GM21786 (cell line): ENCODE results near the gene ADCY4.
A peak's percentile ranks its signal among the peaks of the same experiment; 100 is the strongest.
"Not testable (repeated sequence)": the region's sequence is repeated elsewhere in the genome, so short reads cannot be mapped to it uniquely, and the experiment has no call there.

Experiments
- ATAC-seq: cut with Tn5 transposase; IDR thresholded peaks from one replicate; pipeline ENCODE4 v1.9.1; 2021; ENCODE audit not compliant: unreplicated experiment

Gene ADCY4

DNA sequence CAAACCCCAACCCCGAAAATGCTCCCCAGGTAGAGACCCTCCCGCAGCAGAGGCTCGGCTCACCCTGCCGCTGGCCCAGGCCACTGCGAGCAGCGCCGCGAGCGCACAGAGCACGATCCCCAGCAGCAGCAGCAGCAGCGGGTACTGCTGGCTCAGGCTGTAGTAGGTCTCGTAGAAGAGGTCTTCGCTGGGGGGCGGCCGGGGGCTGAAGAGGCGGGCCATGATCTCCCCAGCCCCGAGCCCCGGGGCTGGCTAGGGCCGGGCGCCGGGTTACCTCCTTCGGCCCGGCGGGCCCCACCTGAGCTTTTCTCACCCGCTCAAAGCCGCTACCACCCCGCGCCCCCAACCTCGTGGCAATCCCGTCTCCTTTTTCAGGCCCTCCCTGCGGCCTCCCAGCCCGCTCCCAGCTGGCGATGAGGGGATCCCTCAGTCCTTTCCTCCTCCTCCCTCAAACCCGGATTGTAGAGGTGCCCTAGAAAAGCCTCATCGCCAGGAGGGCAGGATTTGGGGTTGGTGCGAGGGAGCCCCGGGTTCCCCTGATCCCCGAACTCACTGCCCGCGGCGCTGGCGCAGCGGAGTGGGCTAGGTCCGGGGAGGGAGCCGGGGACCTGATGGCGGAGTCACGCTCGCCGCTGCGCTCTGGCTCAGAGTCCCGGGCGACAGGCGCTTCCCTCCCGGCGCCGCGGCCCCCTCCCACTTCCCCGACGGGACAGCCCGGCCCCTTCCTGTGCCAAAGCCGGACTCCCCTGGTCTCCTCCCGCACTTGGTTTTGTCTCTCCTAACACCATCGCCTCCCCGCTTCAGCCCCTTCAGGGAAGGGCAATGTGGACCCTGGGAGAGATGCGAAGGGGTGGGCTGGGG is at the start of gene ADCY4:
TSS of gene ADCY4 (minus strand) at position 641 of the 861 bp plus-strand sequence. CDS start at position 222, 419 bp downstream.
- ATAC-seq = no peak

DNA sequence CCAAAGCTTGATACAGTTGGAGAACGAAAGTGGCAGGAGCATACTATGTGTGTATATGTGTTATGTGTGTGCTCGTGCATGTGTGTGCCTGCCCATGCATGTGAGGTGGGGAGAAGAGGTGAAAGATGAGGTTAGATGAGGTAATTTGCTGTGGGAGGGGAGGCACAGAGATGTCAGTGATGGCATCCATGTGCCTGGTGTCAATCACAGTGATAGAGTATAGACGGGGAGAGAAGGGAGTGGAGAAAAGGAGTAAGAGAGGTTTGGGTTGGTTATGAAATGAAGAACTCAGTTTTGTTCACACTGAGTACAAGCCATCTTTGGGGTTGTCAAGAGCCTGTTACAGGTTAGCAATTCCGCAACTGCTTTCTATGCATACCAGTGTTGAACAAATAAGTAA is 49.3 kb upstream of the ADCY4 start:
- no peak for ATAC-seq

DNA sequence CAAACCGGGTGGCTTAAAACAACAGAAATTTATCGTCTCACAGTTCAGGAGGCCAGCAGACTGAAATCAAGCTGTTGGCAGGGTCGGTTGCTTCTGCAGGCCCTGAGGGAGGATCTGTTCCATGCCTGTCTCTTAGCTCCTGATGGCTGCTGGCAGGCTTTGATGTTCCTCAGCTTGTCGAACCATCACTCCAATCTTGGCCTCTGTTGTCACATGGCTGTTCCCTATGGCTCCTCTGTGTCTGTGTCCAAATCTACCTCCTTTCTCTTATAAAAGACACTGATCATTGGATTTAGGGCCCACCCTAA is 47.1 kb upstream of the ADCY4 start:
- ATAC-seq = no peak

DNA sequence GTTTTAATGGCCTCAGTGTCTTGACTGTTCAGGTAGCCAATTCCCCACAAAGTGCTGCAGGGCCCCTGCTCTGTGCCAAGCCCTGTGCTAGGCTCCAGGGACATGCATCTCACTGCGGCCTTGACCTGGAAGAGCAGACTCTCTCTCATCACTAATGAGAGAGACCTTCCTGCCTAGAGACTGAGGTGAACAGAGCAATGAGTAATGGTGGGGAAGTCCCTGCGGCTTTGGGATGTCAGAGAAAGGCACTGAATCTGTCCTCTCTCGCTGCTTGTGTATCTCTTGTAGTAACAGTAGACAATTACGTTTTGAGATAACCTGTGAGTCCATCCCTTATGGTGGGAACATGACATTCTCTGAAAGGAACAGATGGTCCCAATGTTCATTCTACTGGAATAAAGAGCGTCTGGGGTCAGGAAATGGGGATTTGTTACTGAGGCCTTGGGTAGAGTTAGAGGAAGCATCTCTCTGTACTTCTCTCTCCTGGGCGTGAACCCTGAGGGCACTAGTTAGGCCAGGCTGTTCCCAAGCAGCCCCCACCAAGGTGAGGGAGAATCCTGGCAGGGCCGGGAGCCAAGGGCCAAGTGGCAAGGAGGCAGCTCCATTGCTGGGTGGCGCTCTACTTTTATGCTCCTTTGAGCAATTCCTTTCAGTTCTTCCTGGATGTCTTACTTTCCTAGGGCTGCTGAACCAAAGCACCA is 46.6 kb upstream of the ADCY4 start:
- no peak for ATAC-seq

DNA sequence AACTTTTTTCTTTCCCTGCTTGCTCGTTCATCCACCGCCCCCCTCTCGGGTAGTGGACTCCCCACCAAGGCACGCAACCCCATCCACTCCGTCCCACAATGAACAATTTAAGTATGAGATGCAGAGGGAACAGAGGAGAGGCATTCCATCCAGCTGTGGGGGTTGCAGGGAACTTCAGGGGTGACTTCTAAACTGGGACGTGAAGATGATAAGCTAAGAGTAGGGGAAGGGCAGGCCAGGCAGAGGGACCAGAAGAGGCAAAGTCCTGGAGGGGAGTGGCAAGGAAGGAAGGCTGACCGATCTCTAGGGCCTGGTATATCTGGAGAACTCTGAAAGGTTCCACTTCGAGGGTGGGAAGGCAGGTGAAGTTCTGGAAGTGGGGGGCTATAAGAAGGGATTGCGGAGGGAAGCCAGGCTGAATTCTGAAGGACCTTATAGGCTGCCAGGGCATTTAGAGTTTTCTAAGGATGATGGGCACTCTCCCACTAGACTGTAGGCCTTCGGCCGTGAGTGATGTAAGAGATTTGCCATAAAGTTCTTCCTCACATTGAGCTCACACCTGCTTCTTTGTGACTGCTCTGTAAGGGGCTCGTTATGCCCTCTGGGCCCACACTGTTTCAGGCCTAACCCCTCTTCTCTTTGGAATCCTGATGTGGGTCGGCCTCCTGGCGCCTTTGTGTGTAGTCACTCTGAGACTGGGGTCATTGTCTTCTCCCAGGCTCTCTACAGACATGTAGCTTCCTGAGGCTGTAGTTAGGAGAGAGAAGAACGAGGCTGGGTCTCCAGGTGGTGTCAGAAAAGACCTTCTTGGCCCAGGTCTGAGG is 45.2 kb upstream of the ADCY4 start:
- no peak for ATAC-seq

DNA sequence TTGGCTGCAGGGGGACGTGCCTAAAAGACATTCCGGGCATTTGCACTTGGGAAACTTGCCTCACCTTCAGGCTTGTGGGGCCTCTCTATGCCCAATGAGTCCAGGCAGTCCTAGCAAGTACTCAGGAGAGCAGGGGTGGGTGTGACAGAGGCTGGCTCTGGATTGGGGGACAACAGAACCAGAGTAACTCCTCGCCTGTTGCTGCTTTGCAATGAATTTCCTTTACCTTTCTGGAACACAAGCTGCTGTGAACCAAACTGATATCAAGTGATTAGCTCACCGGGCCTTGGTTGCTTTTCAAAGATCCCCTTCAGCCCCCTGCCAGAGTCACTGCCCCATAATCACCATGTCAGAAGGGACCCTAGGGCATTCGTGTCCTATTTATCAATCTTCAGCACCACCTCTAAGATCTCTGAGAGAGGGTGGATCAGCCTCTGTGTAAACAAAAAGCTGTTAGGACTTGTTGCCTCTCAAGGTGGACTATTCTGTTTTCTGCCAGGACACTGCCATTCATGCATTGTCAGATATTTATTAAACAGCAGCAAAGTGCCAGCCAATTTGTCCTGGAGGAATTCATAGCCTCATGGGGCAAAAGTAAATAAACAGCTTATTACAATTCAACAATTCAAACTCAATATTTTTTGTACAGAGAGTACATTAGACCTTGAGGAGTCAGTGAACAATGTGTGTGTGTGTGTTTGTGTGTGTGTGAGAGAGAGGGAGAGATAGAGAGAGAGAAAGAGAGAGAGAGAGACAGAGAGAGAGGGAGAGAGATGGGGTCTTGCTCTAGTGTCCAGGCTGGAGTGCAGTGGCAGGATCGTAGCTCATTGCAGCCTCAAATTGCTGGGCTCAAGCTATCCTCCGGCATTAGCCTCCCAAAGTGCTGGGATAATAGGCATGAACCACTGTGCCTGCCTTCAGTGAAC is 44.4 kb upstream of the ADCY4 start:
- ATAC-seq = no peak

DNA sequence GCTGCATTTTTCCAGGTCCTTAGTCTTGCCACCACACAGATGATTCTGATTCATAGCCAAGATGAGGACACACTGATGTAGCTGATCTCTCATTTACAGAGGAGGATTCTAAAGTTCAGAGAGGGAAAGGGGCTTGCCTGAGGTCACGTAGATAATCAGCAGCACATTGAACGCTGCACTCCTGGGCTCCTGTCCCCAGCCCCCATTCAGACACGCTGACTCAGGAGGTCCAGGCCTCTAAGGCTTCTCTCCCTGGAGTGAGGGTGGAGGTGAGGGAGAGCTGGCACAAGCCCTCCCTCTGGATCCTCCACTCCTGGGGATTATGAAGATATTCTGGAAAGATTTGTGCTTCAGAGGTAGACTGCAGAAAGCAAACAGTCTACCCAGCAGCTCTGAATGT is 43.5 kb upstream of the ADCY4 start:
- ATAC-seq = no peak

DNA sequence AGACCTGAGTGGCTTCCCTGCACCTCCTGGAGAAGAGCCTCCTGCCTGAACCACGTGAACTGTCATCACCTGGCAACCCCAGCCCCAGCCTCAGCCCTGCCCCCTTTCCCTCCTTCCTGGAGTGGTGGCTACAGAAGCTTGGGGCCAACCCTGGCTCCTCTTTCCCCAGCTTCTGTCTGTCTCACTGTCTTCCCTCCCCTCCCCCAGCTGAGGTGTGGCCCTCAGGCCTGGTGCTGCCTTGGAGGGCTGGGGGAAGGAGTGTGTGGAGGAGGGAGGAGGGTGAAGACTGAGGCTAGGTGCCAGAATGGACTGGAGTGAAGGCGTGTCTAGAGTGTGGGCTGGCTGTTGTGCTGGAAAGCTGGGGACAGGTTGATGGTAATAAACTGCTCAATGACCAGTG is 42.8 kb upstream of the ADCY4 start:
- no peak for ATAC-seq

DNA sequence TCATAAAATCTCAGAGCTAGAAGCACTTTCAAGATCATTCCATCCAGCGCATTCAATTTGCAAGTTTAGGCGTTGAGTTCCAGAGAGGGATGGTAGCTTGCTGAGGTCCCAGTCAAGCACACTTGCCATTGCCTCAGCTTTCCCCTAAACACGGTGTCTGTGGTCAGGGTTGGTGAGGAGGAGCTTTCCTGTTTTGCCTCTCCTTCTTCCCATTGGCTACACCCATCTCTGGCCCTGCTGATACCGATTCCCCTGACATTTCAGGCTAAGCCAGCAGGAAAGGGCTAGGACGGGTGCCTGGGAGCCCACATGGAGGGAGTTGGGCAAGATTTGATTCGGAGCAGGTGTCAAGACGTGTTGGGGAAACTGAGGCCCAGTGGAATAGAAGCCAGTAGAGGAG is 42.3 kb upstream of the ADCY4 start:
- ATAC-seq = no peak

DNA sequence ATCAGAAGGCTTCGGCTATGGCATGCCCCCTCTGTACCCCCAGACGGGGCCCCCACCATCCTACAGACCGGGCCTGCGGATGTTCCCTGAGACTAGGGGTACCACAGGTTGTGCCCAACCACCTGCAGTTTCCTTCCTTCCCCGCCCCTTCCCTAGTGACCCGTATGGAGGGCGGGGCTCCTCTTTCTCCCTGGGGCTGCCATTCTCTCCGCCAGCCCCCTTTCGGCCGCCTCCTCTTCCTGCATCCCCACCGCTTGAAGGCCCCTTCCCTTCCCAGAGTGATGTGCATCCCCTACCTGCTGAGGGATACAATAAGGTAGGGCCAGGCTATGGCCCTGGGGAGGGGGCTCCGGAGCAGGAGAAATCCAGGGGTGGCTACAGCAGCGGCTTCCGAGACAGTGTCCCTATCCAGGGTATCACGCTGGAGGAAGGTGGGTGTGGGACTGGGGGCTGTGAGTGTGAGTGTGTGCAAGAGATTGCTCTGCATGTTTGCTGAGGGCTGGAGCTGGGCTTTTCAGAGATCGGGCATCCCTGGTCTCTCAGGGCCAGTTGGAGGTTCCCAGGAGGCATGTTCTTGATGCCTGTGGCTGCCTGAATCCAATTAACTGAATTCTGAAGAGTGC is 41.7 kb upstream of the ADCY4 start:
- ATAC-seq = no peak

DNA sequence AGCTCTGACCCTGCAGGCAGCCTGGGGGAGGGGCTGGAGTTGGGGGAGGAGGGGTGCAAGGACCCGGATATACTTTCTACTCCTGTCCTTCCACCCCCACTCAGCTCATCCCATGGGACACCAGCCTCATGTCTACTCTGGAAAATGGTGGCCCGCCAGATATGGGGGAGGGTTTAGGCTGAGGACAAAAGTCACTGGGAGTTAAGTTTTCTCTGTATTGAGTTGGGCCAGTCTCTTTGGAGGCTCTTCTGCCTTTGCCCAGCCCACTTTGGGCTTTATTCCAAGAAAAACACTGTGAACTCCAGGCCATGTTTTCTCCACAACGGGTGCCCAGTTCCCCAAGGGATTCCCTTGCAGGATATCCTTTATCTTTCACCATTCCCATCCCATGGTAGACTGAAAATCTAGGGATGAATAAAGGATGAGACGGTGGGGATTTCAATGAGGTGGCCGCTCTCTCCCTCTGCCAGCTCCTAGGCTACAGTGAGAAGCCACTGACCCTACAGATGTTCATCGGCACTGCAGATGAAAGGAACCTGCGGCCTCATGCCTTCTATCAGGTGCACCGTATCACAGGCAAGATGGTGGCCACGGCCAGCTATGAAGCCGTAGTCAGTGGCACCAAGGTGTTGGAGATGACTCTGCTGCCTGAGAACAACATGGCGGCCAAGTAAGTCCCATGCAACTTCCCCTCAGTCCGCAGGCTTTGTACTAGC is 38.0 kb upstream of the ADCY4 start:
- no peak for ATAC-seq

DNA sequence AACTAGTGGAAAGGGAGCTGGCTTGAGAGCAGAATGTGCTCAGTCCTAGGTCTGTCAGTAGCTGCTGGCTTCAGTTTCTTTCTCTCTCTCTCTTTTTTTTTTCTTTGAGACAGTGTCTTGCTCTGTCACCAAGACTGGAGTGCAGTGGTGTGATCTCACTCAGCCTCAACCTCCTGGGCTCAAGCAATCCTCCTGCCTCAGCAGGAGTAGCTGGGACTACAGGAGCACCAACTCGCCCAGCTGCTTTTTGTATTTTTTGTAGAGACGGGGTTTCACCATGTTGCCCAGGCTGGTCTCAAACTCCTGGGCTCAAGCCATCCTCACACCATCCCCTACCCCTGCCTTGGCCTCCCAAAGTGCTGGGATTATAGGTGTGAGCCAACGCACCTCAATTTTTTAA is 36.7 kb upstream of the ADCY4 start:
- not testable (repeated sequence) for ATAC-seq

DNA sequence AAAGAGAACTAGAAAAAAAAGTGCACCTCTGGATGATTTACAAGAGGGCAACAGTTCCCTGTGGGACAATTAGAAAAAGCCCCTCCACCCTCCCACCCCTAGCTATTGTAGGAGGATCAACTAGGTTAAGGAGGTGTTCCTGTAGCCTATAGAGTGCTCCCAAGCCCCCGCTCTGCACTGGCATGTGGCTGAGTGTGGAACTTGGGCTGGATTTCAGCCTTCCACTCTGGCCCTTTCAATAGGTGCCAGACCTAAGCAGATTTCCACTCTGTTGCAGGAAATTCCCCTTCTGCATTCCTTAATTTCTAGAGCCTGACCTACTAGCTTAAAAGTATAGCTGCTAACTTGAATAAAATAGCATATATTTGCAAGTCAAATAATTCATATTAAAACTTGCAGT is 35.9 kb upstream of the ADCY4 start:
- no peak for ATAC-seq

DNA sequence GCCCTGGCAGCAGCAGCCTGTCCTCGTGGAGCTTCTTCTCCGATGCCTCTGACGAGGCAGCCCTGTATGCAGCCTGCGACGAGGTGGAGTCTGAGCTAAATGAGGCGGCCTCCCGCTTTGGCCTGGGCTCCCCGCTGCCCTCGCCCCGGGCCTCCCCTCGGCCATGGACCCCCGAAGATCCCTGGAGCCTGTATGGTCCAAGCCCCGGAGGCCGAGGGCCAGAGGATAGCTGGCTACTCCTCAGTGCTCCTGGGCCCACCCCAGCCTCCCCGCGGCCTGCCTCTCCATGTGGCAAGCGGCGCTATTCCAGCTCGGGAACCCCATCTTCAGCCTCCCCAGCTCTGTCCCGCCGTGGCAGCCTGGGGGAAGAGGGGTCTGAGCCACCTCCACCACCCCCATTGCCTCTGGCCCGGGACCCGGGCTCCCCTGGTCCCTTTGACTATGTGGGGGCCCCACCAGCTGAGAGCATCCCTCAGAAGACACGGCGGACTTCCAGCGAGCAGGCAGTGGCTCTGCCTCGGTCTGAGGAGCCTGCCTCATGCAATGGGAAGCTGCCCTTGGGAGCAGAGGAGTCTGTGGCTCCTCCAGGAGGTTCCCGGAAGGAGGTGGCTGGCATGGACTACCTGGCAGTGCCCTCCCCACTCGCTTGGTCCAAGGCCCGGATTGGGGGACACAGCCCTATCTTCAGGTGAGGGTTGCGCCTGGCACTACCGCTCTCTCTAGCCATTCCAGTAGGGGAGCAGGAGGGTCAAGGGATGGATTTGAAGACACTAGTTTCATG is 35.2 kb upstream of the ADCY4 start:
- ATAC-seq = no peak

DNA sequence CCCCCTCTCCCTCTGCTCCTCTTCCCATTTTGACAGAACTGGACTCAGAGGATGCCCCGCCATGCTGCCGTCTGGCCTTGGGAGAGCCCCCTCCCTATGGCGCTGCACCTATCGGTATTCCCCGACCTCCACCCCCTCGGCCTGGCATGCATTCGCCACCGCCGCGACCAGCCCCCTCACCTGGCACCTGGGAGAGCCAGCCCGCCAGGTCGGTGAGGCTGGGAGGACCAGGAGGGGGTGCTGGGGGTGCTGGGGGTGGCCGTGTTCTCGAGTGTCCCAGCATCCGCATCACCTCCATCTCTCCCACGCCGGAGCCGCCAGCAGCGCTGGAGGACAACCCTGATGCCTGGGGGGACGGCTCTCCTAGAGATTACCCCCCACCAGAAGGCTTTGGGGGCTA is 34.6 kb upstream of the ADCY4 start:
- no peak for ATAC-seq

DNA sequence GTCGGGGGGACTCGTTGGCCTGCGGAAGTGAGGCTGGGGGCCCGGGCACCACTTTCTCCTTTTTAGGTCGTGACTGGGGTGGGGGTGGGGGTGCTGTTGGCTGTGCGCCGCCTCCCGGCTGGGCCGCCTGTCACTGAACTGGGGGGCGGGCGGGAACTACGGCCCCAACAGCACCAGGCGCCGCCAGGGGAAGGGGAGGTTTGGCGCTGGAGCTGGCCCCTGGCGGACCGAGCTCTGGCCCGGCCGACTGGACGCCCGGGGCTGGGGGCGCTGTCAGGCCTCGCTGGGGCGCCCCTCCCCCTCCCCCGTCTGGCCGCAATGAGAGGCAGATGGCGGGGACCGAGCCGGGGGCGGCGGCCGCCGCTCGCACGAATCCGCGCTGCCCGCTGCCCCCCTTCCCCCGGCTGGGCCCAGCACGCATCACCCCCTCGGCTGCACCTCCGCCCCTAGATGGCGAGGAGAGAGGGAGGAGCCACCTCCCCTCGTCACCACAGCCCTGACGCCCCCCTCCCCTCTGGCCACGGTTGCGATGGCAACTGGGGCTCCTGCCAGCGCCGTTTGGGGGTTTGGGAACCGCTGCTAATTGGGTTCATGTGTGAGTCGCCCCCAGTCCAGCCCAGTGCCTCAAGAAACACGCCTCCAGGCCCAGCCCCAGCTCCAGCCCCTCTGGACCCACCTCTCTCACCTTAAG is 33.8 kb upstream of the ADCY4 start:
- ATAC-seq = no peak

DNA sequence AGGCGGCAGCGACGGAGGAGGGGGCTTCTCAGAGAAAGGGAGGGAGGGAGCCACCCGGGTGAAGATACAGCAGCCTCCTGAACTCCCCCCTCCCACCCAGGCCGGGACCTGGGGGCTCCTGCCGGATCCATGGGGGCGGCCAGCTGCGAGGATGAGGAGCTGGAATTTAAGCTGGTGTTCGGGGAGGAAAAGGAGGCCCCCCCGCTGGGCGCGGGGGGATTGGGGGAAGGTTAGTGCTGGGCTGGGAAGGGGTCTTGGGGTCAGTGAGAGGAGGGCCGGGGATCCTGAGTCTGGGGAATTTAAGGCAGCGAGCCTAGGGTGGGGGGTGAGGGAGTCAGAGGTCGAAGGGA is 33.3 kb upstream of the ADCY4 start:
- ATAC-seq = no peak

DNA sequence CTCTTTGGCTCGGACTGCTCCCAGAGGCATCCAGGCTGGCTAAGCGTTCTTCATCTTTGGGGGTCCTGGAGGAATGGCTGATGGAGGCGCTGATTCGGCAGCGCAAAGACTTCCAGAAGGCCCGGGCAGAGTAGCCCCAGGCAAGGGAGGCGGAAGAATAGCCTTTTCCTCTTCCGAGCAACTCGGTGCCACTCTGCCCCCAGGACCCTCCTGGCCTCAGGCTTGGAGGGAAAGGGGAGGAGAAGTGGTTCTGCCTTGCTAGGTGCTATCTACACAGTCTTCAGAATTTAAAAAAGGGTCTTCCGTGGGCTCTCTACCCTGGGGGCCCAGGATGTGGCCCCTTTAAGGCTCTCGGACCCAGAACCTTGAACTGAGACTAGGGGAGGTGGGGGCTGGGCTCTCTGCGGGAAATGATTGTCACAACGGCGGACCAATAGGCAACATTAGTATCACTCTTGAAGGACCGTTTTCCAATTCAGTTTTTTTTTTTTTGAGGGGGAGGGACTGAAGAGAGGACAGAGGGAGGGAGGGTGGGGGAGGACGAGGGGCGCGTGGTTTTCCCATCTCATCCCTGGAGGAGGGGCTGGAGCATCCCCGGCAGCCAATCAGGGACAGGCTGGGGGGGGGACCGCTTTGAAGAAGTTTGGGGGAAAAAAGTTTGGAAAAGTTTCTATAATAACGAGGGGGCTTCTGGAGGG is 32.8 kb upstream of the ADCY4 start, which contains the start of gene NFATC4:
TSS of gene NFATC4 (plus strand) at position 671 of the 698 bp plus-strand sequence. CDS start 157 bp downstream, outside the sequence.
- ATAC-seq = peak; percentile 32
